DMS53 (cell line): ENCODE measurements around the gene POLR3K.

Experiments
- DNase-seq: peaks from one replicate; lab custom pipeline; 2025; lab: John Stamatoyannopoulos, UW

The POLR3K gene

GRCh38 chr16:78444-79150 lies 25.2 kb upstream of the POLR3K start:
- peak; percentile 56 for DNase-seq

- DNase-seq, result peak; percentile 84
These were observed 24.5 kb upstream of the POLR3K start, which contains the start of gene MPG for GRCh38 chr16:77807-78443. MPG (plus strand) TSS chr16:78225; CDS start chr16:78310, 85 bp downstream.

DNA sequence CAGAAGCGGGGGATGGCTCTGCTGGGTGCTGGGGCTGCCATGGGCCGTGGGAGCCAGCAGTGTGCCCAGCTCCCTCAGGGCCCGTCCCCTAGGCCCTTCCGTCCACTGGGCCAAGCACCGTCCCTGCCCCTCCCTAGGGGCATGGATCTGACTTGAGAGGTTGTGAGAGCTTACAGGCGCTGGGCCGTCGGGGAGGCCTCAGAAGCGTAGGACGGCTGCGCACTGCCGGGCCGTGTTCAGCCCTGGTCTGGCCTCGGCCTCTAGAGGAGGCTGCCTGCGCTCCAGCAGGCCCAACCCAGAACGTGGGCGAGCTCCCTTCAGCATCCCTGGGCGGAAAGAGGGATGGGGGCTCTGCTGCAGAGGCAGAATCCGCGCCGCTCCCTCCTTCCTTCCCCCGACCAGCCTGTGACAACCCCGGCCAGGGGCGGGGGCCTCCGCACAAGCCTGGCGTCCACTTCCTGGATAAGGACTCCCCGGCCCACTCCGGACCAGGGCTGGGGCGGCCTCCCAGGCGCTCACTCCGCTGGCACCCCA lies 23.9 kb upstream of the POLR3K start:
- DNase-seq, result peak; percentile 87

DNA sequence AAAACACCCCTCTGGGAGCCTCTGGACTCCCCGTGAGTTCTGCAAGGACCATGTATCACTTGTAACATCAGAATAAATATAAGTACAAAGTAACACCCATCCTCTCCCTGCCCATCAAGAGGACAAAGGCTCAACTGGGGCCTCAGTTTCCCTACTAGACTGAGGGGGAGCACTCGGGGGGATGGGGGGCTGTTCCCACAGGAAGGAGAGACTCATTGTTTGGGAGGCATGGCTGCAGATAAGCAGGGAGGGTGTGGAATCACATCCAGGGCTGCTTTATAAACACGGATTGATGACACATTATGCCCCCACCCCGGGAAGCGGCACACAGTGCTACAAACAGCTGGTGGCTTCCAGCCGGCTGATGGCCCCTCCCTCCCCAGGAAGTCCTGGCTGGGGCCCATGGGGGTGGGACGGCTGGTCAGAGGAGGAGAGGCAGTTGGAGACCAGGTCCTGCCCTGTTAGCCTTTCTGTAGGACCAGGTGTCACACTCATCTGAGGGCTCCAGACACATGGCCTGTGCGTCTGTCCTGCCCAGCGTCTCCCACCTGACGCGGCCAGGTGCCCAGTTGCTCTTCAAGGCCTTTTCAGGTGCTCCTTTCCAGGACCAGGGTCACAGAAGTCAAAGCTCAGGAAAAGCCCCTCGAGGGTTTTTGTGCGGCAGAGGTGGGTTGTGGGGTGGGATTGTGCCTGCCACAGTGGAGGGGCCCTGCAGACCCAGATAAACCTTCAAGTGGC lies 23.3 kb upstream of the POLR3K start:
- DNase-seq, result peak; percentile 84

- DNase-seq, result peak; percentile 36
These were observed 22.4 kb upstream of the POLR3K start for GRCh38 chr16:75580-76501.

GRCh38 chr16:74747-75334 lies 21.4 kb upstream of the POLR3K start:
- no peak for DNase-seq

- DNase-seq, result no peak
These were observed 20.8 kb upstream of the POLR3K start for GRCh38 chr16:74051-74746.

GRCh38 chr16:72561-73548 lies 19.4 kb upstream of the POLR3K start, which contains the start of gene RHBDF1:
RHBDF1 (minus strand) TSS chr16:72631; CDS start chr16:65015, 7,616 bp downstream.
- peak; percentile 69 for DNase-seq

- DNase-seq, result peak; percentile 96
These were observed 18.4 kb upstream of the POLR3K start for GRCh38 chr16:71540-72401.

GRCh38 chr16:71210-71539 lies 17.8 kb upstream of the POLR3K start:
- no peak for DNase-seq

- DNase-seq, result no peak
These were observed 15.8 kb upstream of the POLR3K start for GRCh38 chr16:69181-69580.

GRCh38 chr16:67884-68789 lies 14.7 kb upstream of the POLR3K start:
- no peak for DNase-seq

DNA sequence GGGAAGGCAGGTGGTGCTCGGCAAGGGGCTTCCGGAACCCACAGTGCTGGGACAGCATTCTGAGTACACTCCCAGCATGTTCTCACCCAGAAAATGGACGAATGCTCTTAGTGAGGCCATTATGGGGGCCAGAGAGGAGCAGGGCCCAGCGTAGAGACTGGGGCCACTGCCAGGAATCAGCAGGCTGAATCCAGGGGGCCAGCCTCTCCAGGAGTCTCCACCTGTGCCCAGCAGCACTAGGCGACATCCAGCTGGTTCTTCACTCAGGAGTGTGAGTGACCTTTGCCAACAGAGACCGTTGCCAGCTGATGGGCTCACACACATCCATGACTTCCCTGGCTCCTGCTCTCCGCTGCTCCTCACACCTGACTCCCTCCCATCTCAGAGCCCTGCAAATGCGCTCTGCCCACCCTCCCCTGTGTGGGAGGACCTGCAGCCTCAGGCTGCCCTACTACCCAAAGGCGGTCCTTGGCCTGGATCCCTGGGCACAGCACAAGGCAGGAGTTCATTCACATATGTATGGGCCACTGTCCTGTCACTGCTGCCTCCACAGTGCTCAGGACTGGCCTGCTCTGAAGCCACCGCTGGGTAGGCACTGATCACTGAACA lies 13.9 kb upstream of the POLR3K start:
- no peak for DNase-seq

DNA sequence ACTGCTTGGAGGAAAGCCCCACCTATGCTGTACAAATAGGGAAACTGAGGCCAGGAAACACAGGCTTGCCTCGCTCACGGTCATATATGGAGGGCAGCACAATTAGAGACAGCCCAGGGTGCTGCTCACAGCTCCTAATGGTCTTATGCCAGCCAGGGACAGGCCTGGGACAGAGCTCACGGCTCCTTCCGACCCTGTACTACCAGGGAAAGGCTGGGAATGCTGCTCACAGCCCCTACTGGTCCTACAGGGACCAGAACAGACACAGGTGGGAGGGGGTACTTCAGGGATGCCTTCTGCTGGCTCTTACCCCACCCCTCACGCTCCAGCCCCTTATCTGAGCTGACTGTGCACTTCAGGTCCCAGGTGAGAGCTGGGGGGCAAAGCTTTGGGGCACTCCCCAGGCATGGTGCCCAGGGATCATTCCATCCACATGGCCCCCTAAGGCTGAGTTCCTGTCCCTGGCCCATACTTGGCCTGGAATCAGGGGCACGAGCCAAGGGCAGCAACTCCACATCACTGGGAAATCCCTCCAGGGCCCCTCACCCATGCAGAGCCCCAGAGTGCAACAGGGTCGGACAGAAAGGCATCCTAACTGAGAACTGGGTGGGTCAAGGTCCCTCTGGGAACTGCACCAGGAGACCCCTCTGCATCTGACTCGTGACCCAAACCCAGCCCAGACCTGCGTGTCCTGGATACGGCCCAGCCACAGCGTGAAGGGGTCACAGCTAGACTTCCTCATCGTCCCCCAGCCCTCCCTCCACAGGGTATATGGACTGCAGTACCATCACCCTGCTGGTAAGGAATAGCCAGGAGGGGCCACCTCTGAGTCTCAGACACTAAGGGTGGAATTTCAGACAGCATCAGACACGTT lies 13.1 kb upstream of the POLR3K start:
- DNase-seq, result no peak

DNA sequence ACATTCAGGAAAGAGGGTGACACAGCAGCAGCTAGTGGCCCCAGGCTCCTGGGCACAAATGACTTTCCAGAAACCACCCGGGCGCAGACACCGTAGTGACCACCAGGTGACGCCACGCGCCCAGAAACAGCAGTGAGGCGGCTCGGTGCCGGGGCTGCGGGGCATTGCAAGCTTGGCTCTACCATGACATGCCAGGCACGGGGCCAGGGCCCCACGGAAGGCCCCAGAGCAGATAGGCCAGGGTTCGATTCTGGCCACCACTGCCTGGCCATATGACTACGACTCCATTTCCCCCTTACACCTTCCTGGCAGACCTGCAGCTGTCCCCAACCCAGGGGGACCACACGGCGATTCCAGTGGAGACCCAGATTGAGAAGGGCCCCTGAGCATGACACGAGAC lies 12.3 kb upstream of the POLR3K start:
- peak; percentile 86 for DNase-seq

DNA sequence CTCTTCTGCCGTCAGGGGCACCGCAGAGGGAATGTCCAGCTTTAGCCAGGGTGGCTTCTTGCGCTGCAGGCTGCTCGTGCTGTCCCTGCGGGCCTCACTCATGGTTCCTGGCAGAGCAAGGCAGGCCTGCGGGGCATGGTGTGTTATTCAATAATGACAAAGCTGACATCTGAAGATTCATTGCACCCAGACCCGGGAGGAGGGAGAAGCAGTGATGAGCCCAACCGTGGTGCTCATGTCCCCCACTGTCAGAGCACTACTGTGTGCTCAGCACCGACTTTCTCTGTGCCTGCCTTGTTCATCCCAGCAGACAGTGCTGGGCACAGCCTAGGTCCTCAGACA lies 11.5 kb upstream of the POLR3K start:
- no peak for DNase-seq
